Measurements from ENCODE around the gene HEATR3. TPM values are rescaled to one million over a fixed set of nuclear protein-coding genes. Genes with fewer than 3 reads are reported as not detected.

The HEATR3 gene
- total RNA-seq, 1 experiment from 2014 or later = 17.1 TPM

- no peak for DNase-seq (ENCODE audit: low spot score)
These were observed 9.5 kb upstream of the HEATR3 start for GRCh38 chr16:50056226-50056625.

GRCh38 chr16:50058091-50058771 is 7.5 kb upstream of the HEATR3 start:
- no peak for DNase-seq (ENCODE audit: low spot score)

GRCh38 chr16:50059111-50059510 is 6.7 kb upstream of the HEATR3 start:
- DNase-seq (ENCODE audit: low spot score) = no peak

- DNase-seq (ENCODE audit: low spot score) = no peak
These were observed 6.1 kb upstream of the HEATR3 start for GRCh38 chr16:50059669-50060068.

GRCh38 chr16:50061326-50061725 is 4.4 kb upstream of the HEATR3 start:
- DNase-seq (ENCODE audit: low spot score) = no peak

- no peak for DNase-seq (ENCODE audit: low spot score)
These were observed 538 bp upstream of the HEATR3 start for GRCh38 chr16:50065241-50065623.

GRCh38 chr16:50066482-50067289 is 916 bp downstream of the HEATR3 start:
- DNase-seq (ENCODE audit: low spot score) = no peak

GRCh38 chr16:50067290-50067853 is 1.6 kb downstream of the HEATR3 start:
- DNase-seq (ENCODE audit: low spot score) = peak; percentile 37

- DNase-seq (ENCODE audit: low spot score) = no peak
These were observed 2.8 kb downstream of the HEATR3 start for GRCh38 chr16:50068550-50068949.

- no peak for DNase-seq (ENCODE audit: low spot score)
These were observed 3.3 kb downstream of the HEATR3 start for GRCh38 chr16:50069060-50069459.

GRCh38 chr16:50071075-50071671 is 5.4 kb downstream of the HEATR3 start:
- no peak for DNase-seq (ENCODE audit: low spot score)

- no peak for DNase-seq (ENCODE audit: low spot score)
These were observed 7.0 kb downstream of the HEATR3 start for GRCh38 chr16:50072730-50073129.

- DNase-seq (ENCODE audit: low spot score) = no peak
These were observed 13.8 kb downstream of the HEATR3 start for GRCh38 chr16:50079397-50080140.

GRCh38 chr16:50081428-50082018 is 15.8 kb downstream of the HEATR3 start:
- DNase-seq (ENCODE audit: low spot score) = no peak

- no peak for DNase-seq (ENCODE audit: low spot score)
These were observed 18.2 kb downstream of the HEATR3 start for GRCh38 chr16:50083996-50084395.

- DNase-seq (ENCODE audit: low spot score) = no peak
These were observed 20.4 kb downstream of the HEATR3 start for GRCh38 chr16:50086176-50086575.

- no peak for DNase-seq (ENCODE audit: low spot score)
These were observed 22.5 kb downstream of the HEATR3 start for GRCh38 chr16:50088302-50088701.

- no peak for DNase-seq (ENCODE audit: low spot score)
These were observed 27.1 kb downstream of the HEATR3 start for GRCh38 chr16:50092891-50093290.

- DNase-seq (ENCODE audit: low spot score) = no peak
These were observed 28.1 kb downstream of the HEATR3 start for GRCh38 chr16:50093607-50094539.

- no peak for DNase-seq (ENCODE audit: low spot score)
These were observed 31.0 kb downstream of the HEATR3 start for GRCh38 chr16:50096791-50097190.

Measured in HT-29 (cell line).